GM23338 (cell line): ENCODE results near the gene MAST2.

Experiments used
- CTCF ChIP-seq, 2 experiments: fragments of 200-600 bp in 1 of 2; sonication (generic) in 1 of 2; conservative IDR thresholded peaks; 2 replicates each; pipeline versions ENCODE4 v1.5.1 to v1.6.1; 2016 to 2017; ENCODE audit warnings: antibody characterized with exemption in 2 of 2, low read depth in 2 of 2, mild to moderate bottlenecking in 2 of 2, moderate library complexity in 1 of 2
- EZH2 ChIP-seq: fragments of 200-600 bp; sonication (generic); IDR thresholded peaks from one replicate; pipeline ENCODE4 v1.8.0; 2017; ENCODE audit warnings: antibody characterized with exemption, mild to moderate bottlenecking, low read depth; ENCODE audit not compliant: unreplicated experiment
- EZH2phosphoT487 ChIP-seq: fragments of 200-600 bp; sonication (generic); IDR thresholded peaks from one replicate; pipeline ENCODE4 v1.8.1; 2018; ENCODE audit warnings: antibody characterized with exemption; ENCODE audit not compliant: unreplicated experiment
- POLR2AphosphoS5 ChIP-seq: IDR thresholded peaks from 2 replicates; pipeline ENCODE4 v1.6.1; 2016; ENCODE audit warnings: antibody characterized with exemption, low read depth
- REST ChIP-seq: IDR thresholded peaks from one replicate; pipeline ENCODE4 v1.6.1; 2018; ENCODE audit warnings: antibody characterized with exemption; ENCODE audit not compliant: unreplicated experiment

GRCh38 chr1:45833361-45833760, 29.9 kb downstream of the MAST2 start:
- no peak for TF ChIP-seq POLR2AphosphoS5
- no peak for TF ChIP-seq EZH2
- no peak for TF ChIP-seq CTCF (conservative IDR thresholded peaks at IDR 0.05; ENCODE audit: low read depth in 2 of 2)
- no peak for TF ChIP-seq EZH2phosphoT487
- no peak for TF ChIP-seq REST
